ENCODE data around the gene SIRT2. TPM values are rescaled to one million over a fixed set of nuclear protein-coding genes. Genes with fewer than 3 reads are reported as not detected.
"Not testable (repeated sequence)": the region's sequence is repeated elsewhere in the genome, so short reads cannot be mapped to it uniquely, and the experiment has no call there.

Gene SIRT2
- total RNA-seq, 1 donor from 2014 or later: 28.3 TPM

DNA sequence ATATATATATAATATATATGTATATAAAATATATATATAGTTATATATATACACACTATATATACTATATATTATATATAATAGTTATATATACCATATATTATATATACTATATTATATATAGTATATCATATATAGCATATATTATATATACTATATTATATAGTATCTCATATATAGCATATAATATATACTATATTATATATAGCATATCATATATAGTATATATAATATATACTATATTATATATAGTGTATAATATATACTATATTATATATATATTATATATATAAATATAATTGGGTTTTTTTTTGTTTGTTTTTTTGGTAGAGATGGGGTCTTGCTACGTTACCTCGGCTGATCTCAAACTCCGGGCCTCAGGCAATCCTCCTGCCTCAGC, 38.0 kb downstream of the SIRT2 start:
- Mint-ChIP-seq H3K9me3 (no peaks in the 10 kb centered on the region), H3K27me3 (ENCODE audit: insufficient read depth) (no peaks in the 10 kb centered on the region), H3K4me1 (ENCODE audit: low read depth) (peaks cover 45% of the 10 kb centered on the region), H3K4me3 (no peak overlapping the region), H3K36me3 (ENCODE audit: low read depth) (peaks cover 4% of the 10 kb centered on the region), H3K27ac (no peak overlapping the region)
- no peak for DNase-seq (ENCODE audit: low spot score)
- intact Hi-C loops (cut with micrococcal nuclease): no loop called here

DNA sequence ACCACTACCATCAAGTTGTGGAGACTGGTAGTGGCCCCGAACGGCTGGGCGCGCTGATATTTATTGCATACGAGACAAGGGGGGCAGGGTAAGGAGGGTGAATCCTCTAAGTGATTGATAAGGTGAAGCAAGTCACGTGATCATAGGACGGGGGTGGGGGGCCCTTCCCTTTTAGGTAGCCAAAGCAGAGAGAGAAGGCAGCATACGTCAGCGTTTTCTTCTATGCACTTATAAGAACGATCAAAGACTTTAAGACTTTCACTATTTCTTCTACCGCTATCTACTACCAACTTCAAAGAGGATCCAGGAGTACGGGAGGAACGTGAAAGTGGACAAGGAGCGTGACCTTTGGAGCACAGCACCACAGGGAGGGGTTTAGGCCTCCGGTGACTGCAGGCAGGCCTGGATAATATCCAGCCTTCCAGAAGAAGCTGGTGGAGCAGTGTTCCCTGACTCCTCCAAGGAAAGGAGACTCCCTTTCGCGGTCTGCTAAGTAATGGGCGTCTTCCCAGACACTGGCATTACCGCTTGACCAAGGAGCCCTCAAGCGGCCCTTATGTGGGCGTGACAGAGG, 39.7 kb downstream of the SIRT2 start:
- not testable (repeated sequence) for DNase-seq (ENCODE audit: low spot score); H3K27me3 Mint-ChIP-seq (ENCODE audit: insufficient read depth); H3K36me3 Mint-ChIP-seq (ENCODE audit: low read depth); H3K27ac Mint-ChIP-seq; H3K4me3 Mint-ChIP-seq; H3K9me3 Mint-ChIP-seq
- H3K4me1 Mint-ChIP-seq (ENCODE audit: low read depth): peaks cover 31% of the 10 kb centered on the region
- intact Hi-C loops (cut with micrococcal nuclease): loop anchor here (10.0 kb wide), 1 partner anchor 305 kb away; no protein-coding TSS in a partner anchor

DNA sequence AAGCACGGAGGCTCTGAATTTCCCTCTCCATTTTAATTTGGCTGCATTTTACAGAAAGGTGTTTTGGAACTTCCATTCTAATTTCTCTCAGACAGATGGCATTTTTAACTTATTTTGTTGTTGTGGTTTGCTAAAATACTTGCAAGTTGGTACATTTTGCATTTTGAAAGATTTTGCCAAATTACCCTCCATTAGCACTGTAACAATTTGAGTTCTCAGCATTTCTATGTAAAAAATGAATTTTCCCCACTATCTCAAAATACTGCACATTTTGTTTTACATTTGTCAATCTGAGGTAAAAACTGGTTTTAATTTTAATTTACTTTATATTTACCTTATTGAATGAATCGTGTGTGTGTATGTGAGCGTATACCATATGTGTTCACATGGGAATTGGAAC, 42.6 kb downstream of the SIRT2 start:
- Mint-ChIP-seq H3K36me3 (ENCODE audit: low read depth) (no peaks in the 10 kb centered on the region), H3K27ac (no peak overlapping the region), H3K27me3 (ENCODE audit: insufficient read depth) (no peaks in the 10 kb centered on the region), H3K4me3 (no peak overlapping the region), H3K4me1 (ENCODE audit: low read depth) (peaks cover 26% of the 10 kb centered on the region), H3K9me3 (no peaks in the 10 kb centered on the region)
- no peak for DNase-seq (ENCODE audit: low spot score)
- intact Hi-C loops (cut with micrococcal nuclease): loop anchor here (10.0 kb wide), 1 partner anchor 302 kb away; no protein-coding TSS in a partner anchor

DNA sequence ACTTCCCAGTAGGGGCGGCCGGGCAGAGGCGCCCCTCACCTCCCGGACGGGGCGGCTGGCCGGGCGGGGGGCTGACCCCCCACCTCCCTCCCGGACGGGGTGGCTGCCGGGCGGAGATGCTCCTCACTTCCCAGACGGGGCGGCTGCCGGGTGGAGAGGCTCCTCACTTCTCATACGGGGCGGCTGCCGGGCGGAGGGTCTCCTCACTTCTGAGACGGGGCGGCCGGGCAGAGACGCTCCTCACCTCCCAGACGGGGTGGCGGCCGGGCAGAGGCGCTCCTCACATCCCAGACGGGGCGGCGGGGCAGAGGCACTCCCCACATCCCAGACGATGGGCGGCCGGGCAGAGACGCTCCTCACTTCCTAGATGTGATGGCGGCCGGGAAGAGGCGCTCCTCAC, 43.7 kb downstream of the SIRT2 start:
- DNase-seq (ENCODE audit: low spot score); H3K9me3 Mint-ChIP-seq; H3K4me3 Mint-ChIP-seq; H3K27me3 Mint-ChIP-seq (ENCODE audit: insufficient read depth); H3K36me3 Mint-ChIP-seq (ENCODE audit: low read depth); H3K27ac Mint-ChIP-seq: not testable (repeated sequence)
- intact Hi-C loops (cut with micrococcal nuclease): loop anchor here (10.0 kb wide), 1 partner anchor 301 kb away; no protein-coding TSS in a partner anchor
- H3K4me1 Mint-ChIP-seq (ENCODE audit: low read depth): peaks cover 34% of the 10 kb centered on the region

DNA sequence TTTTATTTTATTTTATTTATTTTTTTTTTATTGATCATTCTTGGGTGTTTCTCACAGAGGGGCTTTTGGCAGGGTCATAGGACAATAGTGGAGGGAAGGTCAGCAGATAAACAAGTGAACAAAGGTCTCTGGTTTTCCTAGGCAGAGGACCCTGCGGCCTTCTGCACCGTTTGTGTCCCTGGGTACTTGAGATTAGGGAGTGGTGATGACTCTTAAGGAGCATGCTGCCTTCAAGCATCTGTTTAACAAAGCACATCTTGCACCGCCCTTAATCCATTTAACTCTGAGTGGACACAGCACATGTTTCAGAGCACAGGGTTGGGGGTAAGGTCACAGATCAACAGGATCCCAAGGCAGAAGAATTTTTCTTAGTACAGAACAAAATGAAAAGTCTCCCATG, 44.5 kb downstream of the SIRT2 start:
- Mint-ChIP-seq H3K4me3 (peak overlapping the region; percentile 42), H3K4me1 (ENCODE audit: low read depth) (peaks cover 34% of the 10 kb centered on the region)
- not testable (repeated sequence) for H3K9me3 Mint-ChIP-seq; H3K27me3 Mint-ChIP-seq (ENCODE audit: insufficient read depth); H3K27ac Mint-ChIP-seq; H3K36me3 Mint-ChIP-seq (ENCODE audit: low read depth); DNase-seq (ENCODE audit: low spot score)
- intact Hi-C loops (cut with micrococcal nuclease): loop anchor here (5.0 to 10.0 kb wide), 3 partner anchors 300 to 538 kb away; partner anchors contain the start of genes KCNK6, SAMD4B and YIF1B

DNA sequence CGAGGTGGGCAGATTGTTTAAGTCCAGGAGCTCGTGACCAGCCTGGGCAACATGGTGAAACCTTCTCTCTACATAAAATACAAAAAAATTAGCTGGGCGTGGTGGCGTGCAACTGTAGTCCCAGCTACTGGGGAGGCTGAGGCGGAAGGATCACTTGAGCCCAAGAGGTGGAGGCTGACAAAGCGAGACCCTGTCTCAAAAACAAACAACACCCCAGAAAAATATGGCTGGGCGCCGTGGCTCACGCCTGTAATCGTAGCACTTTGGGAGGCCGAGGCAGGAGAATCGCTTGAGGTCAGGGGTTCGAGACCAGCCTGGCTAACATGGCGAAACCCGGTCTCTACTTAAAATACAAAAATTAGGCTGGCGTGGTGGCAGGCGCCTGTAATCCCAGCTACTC, 46.2 kb downstream of the SIRT2 start:
- Mint-ChIP-seq H3K36me3 (ENCODE audit: low read depth) (peaks cover 9% of the 10 kb centered on the region), H3K4me3 (peak overlapping the region; percentile 89), H3K27me3 (ENCODE audit: insufficient read depth) (peaks cover 2% of the 10 kb centered on the region), H3K4me1 (ENCODE audit: low read depth) (peaks cover 44% of the 10 kb centered on the region), H3K9me3 (no peaks in the 10 kb centered on the region), H3K27ac (peak overlapping the region; percentile 95)
- no peak for DNase-seq (ENCODE audit: low spot score)
- intact Hi-C loops (cut with micrococcal nuclease): loop anchor here (5.0 to 10.0 kb wide), 3 partner anchors 298 to 536 kb away; partner anchors contain the start of genes KCNK6, SAMD4B and YIF1B

DNA sequence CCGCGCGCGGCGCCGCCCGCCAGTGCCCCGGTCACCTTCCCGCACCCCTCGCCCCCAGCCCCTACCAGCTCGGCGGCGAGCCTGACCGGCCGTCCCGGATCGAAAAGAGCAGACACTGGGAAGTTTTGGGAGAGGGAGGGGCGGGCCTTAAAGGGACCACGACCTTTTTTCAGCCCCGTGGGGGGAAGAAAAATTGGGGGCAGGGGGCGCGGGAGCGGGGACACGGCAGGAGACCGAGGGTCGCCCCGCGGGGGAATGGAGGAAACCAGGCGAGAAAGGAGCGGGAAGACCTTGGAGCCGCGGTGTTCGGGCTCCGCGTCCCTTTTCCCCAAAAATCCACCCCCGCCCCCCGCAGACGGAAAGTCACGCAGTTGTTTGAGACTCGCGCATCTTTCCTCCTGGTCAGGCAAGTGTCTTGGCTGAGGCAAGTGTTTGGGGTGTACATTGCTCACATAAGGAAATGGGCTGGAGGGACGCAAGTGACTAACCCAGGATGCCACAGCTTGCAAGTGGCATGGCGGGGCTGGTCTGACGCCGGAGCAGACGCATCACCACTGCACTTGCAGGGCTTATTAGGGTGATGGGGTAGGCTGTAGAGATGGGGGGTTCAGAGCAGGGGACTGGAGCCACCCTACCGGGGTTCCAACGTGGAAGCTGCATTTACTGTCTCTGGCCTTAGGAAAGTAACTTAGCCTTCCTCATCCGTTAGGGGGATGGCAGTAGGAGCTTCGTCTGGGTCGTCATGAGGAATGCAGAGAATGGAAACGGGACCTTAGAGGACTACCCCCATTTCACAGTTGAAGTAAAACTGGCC, 47.0 kb downstream of the SIRT2 start:
- peaks cover 15% of the 10 kb centered on the region for H3K36me3 Mint-ChIP-seq (ENCODE audit: low read depth)
- H3K27me3 Mint-ChIP-seq (ENCODE audit: insufficient read depth): peaks cover 2% of the 10 kb centered on the region
- H3K4me1 Mint-ChIP-seq (ENCODE audit: low read depth): peaks cover 47% of the 10 kb centered on the region
- DNase-seq (ENCODE audit: low spot score): peak; percentile 52
- peak overlapping the region; percentile 95 for H3K27ac Mint-ChIP-seq
- peak overlapping the region; percentile 89 for H3K4me3 Mint-ChIP-seq
- H3K9me3 Mint-ChIP-seq: no peaks in the 10 kb centered on the region
- intact Hi-C loops (cut with micrococcal nuclease): loop anchor here (1.0 to 10.0 kb wide), 4 partner anchors 17 to 535 kb away; partner anchors contain the start of genes KCNK6, SAMD4B and YIF1B

DNA sequence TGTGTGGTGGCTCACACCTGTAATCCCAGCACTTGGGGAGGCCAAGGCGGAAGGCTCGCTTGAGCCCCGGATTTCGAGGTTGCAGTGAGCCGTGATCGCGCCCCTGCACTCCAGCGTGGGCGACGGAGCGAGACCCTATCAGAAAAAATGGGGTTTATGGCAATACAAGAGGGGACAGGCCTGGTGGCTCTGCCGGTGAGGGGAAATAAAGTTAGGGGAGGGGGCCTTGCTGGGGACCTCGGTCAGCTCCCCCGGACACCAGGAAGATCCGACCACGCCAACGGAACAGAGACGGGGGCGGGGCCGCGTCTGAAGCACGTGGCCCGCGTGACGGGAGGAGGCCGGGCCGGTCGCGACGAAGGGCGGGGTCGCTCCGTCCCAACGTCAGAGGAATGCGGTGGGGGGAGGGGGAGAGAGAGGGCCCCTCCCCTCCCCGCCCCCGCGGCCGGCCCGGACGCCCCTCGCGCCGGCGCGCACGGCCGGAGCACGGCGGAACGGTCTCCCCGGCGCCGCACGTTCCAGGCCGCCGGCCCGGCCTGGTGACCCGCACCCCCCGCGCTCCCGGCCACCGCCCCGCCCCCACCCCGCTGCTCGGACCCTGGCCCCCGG, 47.7 kb downstream of the SIRT2 start:
- Mint-ChIP-seq H3K27ac (peak overlapping the region; percentile 99), H3K9me3 (no peaks in the 10 kb centered on the region), H3K36me3 (ENCODE audit: low read depth) (peaks cover 22% of the 10 kb centered on the region), H3K27me3 (ENCODE audit: insufficient read depth) (peaks cover 2% of the 10 kb centered on the region), H3K4me3 (peak overlapping the region; percentile 97), H3K4me1 (ENCODE audit: low read depth) (peaks cover 41% of the 10 kb centered on the region)
- peak; percentile 89 for DNase-seq (ENCODE audit: low spot score)
- intact Hi-C loops (cut with micrococcal nuclease): loop anchor here (1.0 to 10.0 kb wide), 4 partner anchors 18 to 534 kb away; partner anchors contain the start of genes KCNK6, SAMD4B and YIF1B

DNA sequence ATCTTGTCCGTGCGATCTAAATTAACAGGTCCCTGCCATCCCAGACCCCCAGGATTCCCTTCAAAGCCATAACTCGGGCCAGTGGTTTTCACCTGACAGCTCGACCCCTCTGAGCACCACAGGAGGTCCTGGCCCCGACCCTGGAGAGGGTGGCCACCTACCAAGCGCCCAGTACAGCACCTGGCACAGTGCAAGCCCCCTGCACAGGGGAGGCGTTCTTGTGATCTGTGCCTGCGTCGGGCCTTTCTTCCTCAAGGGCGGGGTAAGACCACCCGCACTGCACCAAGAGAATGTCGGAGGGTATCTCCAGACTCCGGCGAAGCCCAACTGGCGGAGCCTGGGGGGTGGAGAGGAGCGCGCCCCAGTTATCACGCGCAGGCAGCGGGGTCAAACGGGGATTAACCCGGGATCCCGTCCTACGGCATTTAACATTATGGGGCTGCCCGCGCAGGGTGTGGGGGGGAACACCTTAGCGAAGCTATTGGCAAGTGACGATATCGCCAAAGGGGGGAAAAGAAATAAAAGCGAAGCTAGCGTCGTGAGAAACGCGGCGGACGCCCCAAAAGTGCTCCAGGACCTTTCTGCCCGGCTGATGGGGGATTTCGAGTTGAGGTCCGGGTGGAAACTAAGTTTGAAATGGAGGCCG, 48.3 kb downstream of the SIRT2 start:
- Mint-ChIP-seq H3K36me3 (ENCODE audit: low read depth) (peaks cover 26% of the 10 kb centered on the region), H3K4me3 (peak overlapping the region; percentile 97), H3K27me3 (ENCODE audit: insufficient read depth) (peaks cover 2% of the 10 kb centered on the region), H3K27ac (peak overlapping the region; percentile 99), H3K4me1 (ENCODE audit: low read depth) (peaks cover 41% of the 10 kb centered on the region), H3K9me3 (no peaks in the 10 kb centered on the region)
- intact Hi-C loops (cut with micrococcal nuclease): loop anchor here (1.0 to 10.0 kb wide), 12 partner anchors 9 to 534 kb away; partner anchors contain the start of genes ACTN4, ECH1, FAM98C and KCNK6
- no peak for DNase-seq (ENCODE audit: low spot score)

DNA sequence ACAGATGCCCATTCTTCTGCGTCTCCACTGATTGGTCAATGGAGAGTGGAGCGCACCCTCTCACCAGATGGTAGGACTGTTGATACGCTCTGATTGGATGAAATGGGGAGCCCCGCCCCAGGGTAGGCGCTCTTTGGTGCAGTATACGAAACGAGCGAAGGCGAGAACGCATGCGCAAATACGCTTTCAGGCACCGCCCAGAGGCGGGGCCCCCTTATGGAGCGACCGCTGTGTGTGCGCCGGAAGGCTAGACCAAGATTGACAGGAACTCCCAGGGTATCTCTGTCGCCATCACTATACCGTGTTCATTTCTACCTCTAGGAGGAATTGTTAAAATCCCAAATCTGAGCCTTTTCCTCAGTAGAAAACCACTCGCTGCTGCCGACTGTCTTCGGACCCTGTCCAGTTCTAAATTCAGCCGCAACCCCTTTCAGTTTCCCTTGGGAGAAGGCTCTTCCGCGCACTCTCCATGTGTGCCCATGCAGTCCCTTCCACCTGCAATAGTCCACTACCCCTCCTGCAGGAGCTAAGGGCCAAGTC, 48.9 kb downstream of the SIRT2 start:
- peaks cover 2% of the 10 kb centered on the region for H3K27me3 Mint-ChIP-seq (ENCODE audit: insufficient read depth)
- peak; percentile 98 for DNase-seq (ENCODE audit: low spot score)
- peak overlapping the region; percentile 97 for H3K4me3 Mint-ChIP-seq

DNA sequence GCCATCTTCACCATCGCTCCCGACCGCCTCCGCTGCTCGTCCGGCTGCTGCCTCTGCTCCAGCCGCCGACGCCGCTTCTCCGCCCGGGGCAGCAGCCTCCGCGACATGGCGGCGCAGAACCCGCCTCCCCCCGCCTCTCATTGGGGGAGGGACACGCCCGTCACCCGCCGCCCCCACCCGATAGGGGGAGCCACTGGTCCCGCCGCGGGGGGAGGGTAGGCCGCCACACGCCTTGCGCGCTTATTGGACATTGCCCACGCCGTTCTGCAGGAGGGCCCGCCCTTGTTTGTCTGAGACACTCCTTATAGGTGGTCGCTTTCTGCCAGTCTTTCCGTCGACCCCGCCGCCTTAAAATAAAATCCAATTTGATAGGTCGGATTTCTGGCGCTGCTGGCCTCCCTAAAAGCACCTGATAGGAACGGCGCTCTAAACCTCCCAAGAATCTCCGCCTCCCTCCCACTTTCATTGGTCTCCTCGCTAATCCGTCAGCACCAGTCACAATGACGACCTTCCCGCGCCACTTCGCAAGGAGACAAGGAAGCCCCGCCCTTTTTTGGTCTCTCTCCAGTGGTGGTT, 49.5 kb downstream of the SIRT2 start, which contains the start of gene HNRNPL:
Gene HNRNPL, minus strand, starts transcription at position 127 of the 576 bp plus-strand sequence. Its CDS starts 20 bp downstream, at position 107.
- H3K27ac Mint-ChIP-seq: peak within 1 kb of the TSS; percentile 99
- peak within 1 kb of the TSS; percentile 97 for H3K4me3 Mint-ChIP-seq
- peaks cover 2% of the 10 kb centered on the region for H3K27me3 Mint-ChIP-seq (ENCODE audit: insufficient read depth)
- no peaks in the 10 kb centered on the region for H3K9me3 Mint-ChIP-seq
- peak; percentile 99 for DNase-seq (ENCODE audit: low spot score)
- peaks cover 35% of the 10 kb centered on the region for H3K36me3 Mint-ChIP-seq (ENCODE audit: low read depth)
- intact Hi-C loops (cut with micrococcal nuclease): loop anchor here (1.0 to 10.0 kb wide), 14 partner anchors 8 to 533 kb away; partner anchors contain the start of genes ACTN4, ECH1, FAM98C and KCNK6
- peaks cover 50% of the 10 kb centered on the region for H3K4me1 Mint-ChIP-seq (ENCODE audit: low read depth)

More for the DNA sequence above, 48.9 kb downstream of the SIRT2 start:
- intact Hi-C loops (cut with micrococcal nuclease): loop anchor here (1.0 to 10.0 kb wide), 12 partner anchors 8 to 533 kb away; partner anchors contain the start of genes ACTN4, ECH1, FAM98C and KCNK6
- Mint-ChIP-seq H3K27ac (peak overlapping the region; percentile 99), H3K36me3 (ENCODE audit: low read depth) (peaks cover 32% of the 10 kb centered on the region), H3K4me1 (ENCODE audit: low read depth) (peaks cover 46% of the 10 kb centered on the region), H3K9me3 (no peaks in the 10 kb centered on the region)

All from activated T-helper 1 cell treated with anti-CD3 and anti-CD28 coated beads, Interleukin-12 subunit alpha, Interleukin-12 subunit beta, Interleukin-2, Interleukin-4 antibody, amounts not matched to agents 30 ng/mL and 10 ng/mL and 1 ng/mL, durations not matched to agents 14 hours and 24 hours and 36 hours (primary cell).